Esophagus muscularis mucosa (tissue), 4 donors: ENCODE results near the gene PARVB.

ENCODE experiments used
- CTCF ChIP-seq, 3 experiments: fragments of 200-600 bp in 2 of 3; fragments of 450-650 bp in 1 of 3; sonication (generic) in 2 of 3; IDR thresholded peaks; one replicate each; pipeline ENCODE4 v1.5.1; 2017 to 2019; ENCODE audit warnings: antibody characterized with exemption in 3 of 3, mild to moderate bottlenecking in 2 of 3, moderate library complexity in 1 of 3
- EP300 ChIP-seq: sonication (generic); formaldehyde crosslinking; IDR thresholded peaks from one replicate; pipeline ENCODE4 v1.6.1; 2017; ENCODE audit warnings: antibody characterized with exemption
- POLR2AphosphoS5 ChIP-seq, 2 donors: sonication (generic); formaldehyde crosslinking; IDR thresholded peaks; one replicate each; pipeline ENCODE4 v1.6.1; 2017; ENCODE audit warnings: antibody characterized with exemption in 2 of 2

- no peak for TF ChIP-seq CTCF (IDR thresholded peaks at IDR 0.05)
- no peak for TF ChIP-seq EP300
- TF ChIP-seq POLR2AphosphoS5 (IDR thresholded peaks at IDR 0.05), result no peak
These were observed 129.6 kb downstream of the PARVB start for GRCh38 chr22:44153710-44154109.
